IPS DF 4.7 (cell line): ENCODE results near the gene STS.
"Not testable (repeated sequence)": the region's sequence is repeated elsewhere in the genome, so short reads cannot be mapped to it uniquely, and the experiment has no call there.

Source experiments
- DNase-seq: peaks from one replicate; pipeline ENCODE4 v3.0.0-alpha.2; 2013; ENCODE audit warnings: low spot score; ENCODE audit errors: extremely low read depth

The STS gene

DNA sequence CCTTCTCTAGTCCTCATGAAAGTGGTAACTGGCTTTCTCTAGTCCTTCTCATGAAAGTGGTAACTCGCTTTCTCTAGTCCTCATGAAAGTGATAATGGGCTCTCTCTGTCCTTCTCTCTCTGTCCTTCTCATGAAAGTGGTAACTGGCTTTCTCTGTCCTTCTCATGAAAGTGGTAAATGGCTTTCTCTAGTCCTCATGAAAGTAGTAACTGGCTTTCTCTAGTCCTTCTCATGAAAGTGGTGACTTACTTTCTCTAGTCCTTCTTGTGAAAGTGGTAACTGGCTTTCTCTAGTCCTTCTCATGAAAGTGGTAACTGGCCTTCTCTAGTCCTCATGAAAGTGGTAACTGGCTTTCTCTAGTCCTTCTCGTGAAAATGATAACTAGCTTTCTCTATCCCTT is 31.3 kb downstream of the STS start:
- not testable (repeated sequence) for DNase-seq

DNA sequence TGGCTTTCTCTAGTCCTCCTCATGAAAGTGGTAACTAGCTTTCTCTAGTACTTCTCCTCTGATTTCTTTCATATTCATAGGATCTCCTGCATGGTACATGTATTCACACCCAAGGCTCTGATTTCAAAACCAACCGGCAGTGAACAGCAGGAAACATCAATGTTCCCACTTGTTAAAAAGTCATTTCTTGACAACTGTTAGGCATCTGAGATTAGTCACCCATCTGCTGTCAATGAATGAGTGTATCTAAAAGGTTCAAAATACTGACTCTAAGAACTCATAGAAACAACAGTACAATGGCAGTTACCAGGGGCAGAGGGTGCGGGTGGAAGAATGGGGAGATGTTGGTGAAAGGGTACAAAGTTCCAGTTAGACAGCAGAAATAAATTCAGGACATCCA is 31.9 kb downstream of the STS start:
- DNase-seq = no peak

DNA sequence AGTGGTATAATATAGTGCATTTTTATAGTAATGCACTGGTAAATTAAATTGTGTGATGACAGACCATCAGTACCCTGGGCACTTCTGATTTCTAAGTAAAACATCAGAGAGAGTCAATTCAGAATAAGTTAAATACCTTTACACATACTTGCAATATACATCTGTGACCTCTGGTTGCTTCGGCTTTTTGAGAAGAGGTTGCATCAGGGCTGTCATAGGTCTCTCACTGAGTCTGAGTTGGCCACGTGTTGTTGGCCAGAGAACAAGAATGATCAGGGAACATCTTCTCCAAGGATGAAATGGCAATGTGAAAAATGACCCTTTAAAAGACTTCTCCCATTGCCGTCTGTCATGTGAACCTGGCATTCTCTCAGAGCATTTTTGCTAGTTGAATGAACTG is 37.3 kb downstream of the STS start:
- DNase-seq = no peak

DNA sequence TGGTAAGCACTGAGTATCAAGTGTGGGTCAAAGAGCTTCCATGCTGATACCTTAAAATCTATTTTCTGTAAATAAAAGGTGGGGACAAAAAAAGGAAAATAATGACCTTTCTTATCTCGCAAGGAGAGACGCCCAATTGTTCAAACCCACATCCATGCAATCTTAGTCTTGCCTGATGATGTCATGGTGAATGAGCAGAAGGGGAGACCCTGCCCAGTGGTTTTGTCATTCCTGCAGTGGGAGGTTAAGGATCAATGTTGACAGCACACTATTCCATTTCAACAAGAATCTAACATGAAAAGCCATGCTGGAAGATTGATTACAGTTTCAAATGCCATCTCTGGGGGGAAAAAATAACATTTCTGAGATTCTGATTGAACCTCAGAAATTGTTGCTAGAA is 41.2 kb downstream of the STS start:
- DNase-seq = no peak

DNA sequence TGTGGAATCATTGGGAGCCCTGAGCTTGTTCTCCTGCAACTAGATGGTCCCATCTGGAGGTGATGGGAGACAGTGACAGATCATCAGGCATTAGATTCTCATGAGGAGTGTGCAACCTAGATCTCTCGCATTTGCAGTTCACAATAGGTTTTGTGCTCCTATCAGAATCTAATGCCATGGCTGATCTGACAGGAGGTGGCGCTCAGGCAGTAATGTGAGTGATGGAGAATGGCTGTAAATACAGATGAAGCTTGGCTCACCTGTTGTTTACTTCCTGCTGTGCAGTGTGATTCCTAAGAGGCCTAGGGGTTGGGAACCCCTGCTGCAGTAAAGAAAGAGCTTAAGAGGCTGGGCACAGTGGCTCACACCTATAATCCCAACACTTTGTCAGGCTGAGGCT is 42.6 kb downstream of the STS start:
- no peak for DNase-seq

DNA sequence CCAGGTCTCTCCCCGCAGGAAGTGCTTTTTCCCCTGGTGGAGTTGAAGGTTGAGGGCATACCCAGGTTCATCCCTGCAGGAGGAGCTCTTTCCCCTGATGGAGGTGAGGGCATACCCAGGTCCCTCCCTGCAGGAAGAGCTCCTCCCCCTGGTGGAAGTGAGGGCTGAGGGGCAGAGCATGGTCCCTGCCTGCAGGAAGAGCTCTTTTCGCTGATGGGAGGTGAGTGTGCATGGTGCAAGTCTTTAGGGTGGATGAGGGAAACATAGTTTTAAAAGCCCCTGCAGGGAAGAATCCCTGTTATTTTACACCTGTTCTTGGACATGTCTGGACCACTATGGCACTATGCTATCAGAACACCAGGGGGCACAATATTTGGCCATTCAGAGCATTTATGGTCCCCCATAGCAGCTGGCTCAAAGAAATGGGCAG is 44.2 kb downstream of the STS start:
- DNase-seq = no peak

DNA sequence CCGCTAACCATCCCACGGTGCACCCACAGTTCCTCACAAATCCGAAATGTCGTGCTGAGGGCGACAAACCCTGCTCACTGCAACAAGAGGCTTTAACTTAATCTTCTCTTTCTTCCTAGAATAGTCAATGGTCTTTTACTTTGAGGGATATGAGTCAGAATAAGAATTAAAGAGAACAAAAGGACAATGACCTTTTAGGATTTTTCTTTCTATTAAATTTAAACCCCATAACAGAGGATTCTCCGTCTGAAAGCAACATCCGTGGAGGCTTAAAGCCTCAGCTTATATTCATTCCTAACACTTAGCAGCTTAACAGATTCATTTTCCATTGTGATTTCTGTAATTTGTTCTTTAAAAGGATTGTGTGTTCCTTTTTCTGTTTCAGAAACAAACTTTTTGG is 45.4 kb downstream of the STS start:
- no peak for DNase-seq

DNA sequence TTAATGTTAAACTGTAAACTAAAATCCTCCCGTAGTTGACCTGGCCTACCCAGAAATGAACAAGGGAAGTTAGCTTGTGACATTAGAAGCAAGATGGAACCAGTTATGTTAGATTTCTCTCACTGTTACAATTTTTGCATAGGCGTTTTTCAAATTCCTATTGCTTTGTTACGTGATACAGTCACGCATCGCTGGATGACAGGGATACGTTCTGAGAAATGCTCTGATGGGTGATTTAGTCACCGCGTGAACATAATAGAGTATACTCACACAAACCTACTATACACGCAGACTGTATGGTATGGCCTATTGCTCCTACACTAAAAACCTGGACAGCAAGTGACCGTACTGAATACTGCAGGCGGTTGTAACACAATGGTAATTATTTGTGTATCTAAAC is 47.1 kb downstream of the STS start:
- DNase-seq = no peak
